ENCODE measurements around the gene RUBCNL. TPM values are rescaled to one million over a fixed set of nuclear protein-coding genes. Genes with fewer than 3 reads are reported as not detected.
A peak's percentile ranks its signal among the peaks of the same experiment; 100 is the strongest.

Gene RUBCNL
- total RNA-seq, 4 donors from 2014 or later = 0.08 to 4.3 (median 2.9) TPM

DNA sequence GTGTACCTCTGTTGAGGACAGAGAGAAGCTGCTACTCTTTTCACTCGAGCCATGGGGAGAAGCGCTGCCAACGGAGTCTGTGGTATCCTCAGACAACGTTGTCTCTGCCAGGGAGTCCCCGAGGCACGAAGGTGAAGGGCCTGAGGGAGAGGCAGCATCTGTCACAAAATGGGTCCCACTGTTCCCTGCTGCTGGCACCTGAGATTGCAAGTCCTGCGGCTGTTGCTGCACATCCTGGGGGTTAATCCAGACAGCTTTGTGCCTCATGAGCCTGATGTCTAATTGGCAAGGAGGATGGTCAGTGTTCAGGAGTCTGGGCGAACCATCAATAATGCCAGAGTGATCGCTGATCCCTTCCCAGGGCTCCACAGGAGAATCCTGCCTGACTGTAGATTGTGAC lies 15.0 kb downstream of the RUBCNL start:
- DNase-seq (ENCODE audit: low spot score in 2 of 2) = no peak
- TF ChIP-seq, protein P1, sequence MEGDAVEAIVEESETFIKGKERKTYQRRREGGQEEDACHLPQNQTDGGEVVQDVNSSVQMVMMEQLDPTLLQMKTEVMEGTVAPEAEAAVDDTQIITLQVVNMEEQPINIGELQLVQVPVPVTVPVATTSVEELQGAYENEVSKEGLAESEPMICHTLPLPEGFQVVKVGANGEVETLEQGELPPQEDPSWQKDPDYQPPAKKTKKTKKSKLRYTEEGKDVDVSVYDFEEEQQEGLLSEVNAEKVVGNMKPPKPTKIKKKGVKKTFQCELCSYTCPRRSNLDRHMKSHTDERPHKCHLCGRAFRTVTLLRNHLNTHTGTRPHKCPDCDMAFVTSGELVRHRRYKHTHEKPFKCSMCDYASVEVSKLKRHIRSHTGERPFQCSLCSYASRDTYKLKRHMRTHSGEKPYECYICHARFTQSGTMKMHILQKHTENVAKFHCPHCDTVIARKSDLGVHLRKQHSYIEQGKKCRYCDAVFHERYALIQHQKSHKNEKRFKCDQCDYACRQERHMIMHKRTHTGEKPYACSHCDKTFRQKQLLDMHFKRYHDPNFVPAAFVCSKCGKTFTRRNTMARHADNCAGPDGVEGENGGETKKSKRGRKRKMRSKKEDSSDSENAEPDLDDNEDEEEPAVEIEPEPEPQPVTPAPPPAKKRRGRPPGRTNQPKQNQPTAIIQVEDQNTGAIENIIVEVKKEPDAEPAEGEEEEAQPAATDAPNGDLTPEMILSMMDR (IDR thresholded peaks at IDR 0.05) = no peak
- no peak for TF ChIP-seq POLR2A (IDR thresholded peaks at IDR 0.05)
- intact Hi-C loops (cut with DNase I; ENCODE audit: low total_unique reads) = no loop called here
- H3K4me3 ChIP-seq (ENCODE audit: low read depth, poor library complexity, severe bottlenecking) = no peak overlapping the region
- 85 to 89% methylated on average over 8 to 9 of the region's 9 CpGs for WGBS, 2 donors

- TF ChIP-seq POLR2A (IDR thresholded peaks at IDR 0.05) = no peak
- TF ChIP-seq, protein P1 (IDR thresholded peaks at IDR 0.05) = no peak
- DNase-seq (ENCODE audit: low spot score in 2 of 2) = peak in 1 of 2 donors; percentile 64
- intact Hi-C loops (cut with DNase I; ENCODE audit: low total_unique reads) = no loop called here
- 54 to 59% methylated on average over 4 of the region's 4 CpGs for whole genome bisulfite sequencing, 2 donors
- no peak overlapping the region for H3K4me3 ChIP-seq (ENCODE audit: low read depth, poor library complexity, severe bottlenecking)
Measured at GRCh38 chr13:46369506-46370277, 17.4 kb downstream of the RUBCNL start.

GRCh38 chr13:46367617-46368327 lies 19.3 kb downstream of the RUBCNL start:
- intact Hi-C loops (cut with DNase I; ENCODE audit: low total_unique reads) = no loop called here
- no peak for TF ChIP-seq POLR2A (IDR thresholded peaks at IDR 0.05)
- TF ChIP-seq, protein P1 (IDR thresholded peaks at IDR 0.05) = no peak
- 80 to 82% methylated on average over 3 of the region's 3 CpGs for WGBS, 2 donors
- no peak for DNase-seq (ENCODE audit: low spot score in 2 of 2)
- H3K4me3 ChIP-seq (ENCODE audit: low read depth, poor library complexity, severe bottlenecking) = no peak overlapping the region

GRCh38 chr13:46361276-46361934 lies 25.6 kb downstream of the RUBCNL start:
- 74 to 82% methylated on average over 7 of the region's 7 CpGs for WGBS, 2 donors
- TF ChIP-seq, protein P1 (IDR thresholded peaks at IDR 0.05) = no peak
- TF ChIP-seq POLR2A (IDR thresholded peaks at IDR 0.05) = no peak

GRCh38 chr13:46360604-46361003 lies 26.4 kb downstream of the RUBCNL start:
- no peak overlapping the region for H3K4me3 ChIP-seq (ENCODE audit: low read depth, poor library complexity, severe bottlenecking)
- intact Hi-C loops (cut with DNase I; ENCODE audit: low total_unique reads) = no loop called here
- 83 to 89% methylated on average over 3 of the region's 3 CpGs for WGBS, 2 donors
- DNase-seq (ENCODE audit: low spot score in 2 of 2) = no peak
- TF ChIP-seq, protein P1 (IDR thresholded peaks at IDR 0.05) = no peak
- TF ChIP-seq POLR2A (IDR thresholded peaks at IDR 0.05) = no peak

More at GRCh38 chr13:46361276-46361934, 25.6 kb downstream of the RUBCNL start:
- no peak overlapping the region for H3K4me3 ChIP-seq (ENCODE audit: low read depth, poor library complexity, severe bottlenecking)
- no peak for DNase-seq (ENCODE audit: low spot score in 2 of 2)
- intact Hi-C loops (cut with DNase I; ENCODE audit: low total_unique reads) = no loop called here

Measured in lower leg skin (tissue), 4 donors.